GM12864 (cell line): ENCODE measurements around the gene LAPTM5.
"Not testable (repeated sequence)": the region's sequence is repeated elsewhere in the genome, so short reads cannot be mapped to it uniquely, and the experiment has no call there.

Experiments used
- DNase-seq: peaks from one replicate; pipeline ENCODE4 v3.0.0-alpha.2; 2011; ENCODE audit warnings: low read depth
- H3K4me3 ChIP-seq: 2 replicates; pipeline ENCODE4 v1.5.1; 2011; ENCODE audit warnings: mild to moderate bottlenecking, low read depth, low read length, control low read depth
- CTCF ChIP-seq: IDR thresholded peaks from 2 replicates; pipeline ENCODE4 v1.5.1; 2011; ENCODE audit warnings: low read depth, mild to moderate bottlenecking, moderate library complexity, low read length, control low read depth, inconsistent platforms; ENCODE audit errors: missing control alignments

The LAPTM5 gene

GRCh38 chr1:30691480-30691879, 66.1 kb downstream of the LAPTM5 start:
- DNase-seq: no peak
- no peak for TF ChIP-seq CTCF
- no peak overlapping the region for H3K4me3 ChIP-seq

- no peak for DNase-seq
- no peak overlapping the region for H3K4me3 ChIP-seq
- TF ChIP-seq CTCF: no peak
These were observed 67.5 kb downstream of the LAPTM5 start for GRCh38 chr1:30689901-30690645.

- no peak for TF ChIP-seq CTCF
- DNase-seq: no peak
- H3K4me3 ChIP-seq: no peak overlapping the region
These were observed 68.4 kb downstream of the LAPTM5 start for GRCh38 chr1:30688920-30689794.

GRCh38 chr1:30688516-30688915, 69.1 kb downstream of the LAPTM5 start:
- not testable (repeated sequence) for H3K4me3 ChIP-seq

GRCh38 chr1:30687886-30688285, 69.7 kb downstream of the LAPTM5 start:
- no peak for TF ChIP-seq CTCF
- no peak overlapping the region for H3K4me3 ChIP-seq

More at GRCh38 chr1:30688516-30688915, 69.1 kb downstream of the LAPTM5 start:
- not testable (repeated sequence) for DNase-seq

GRCh38 chr1:30686236-30686935, 71.2 kb downstream of the LAPTM5 start:
- no peak for DNase-seq
- TF ChIP-seq CTCF: no peak
- H3K4me3 ChIP-seq: no peak overlapping the region

More at GRCh38 chr1:30687886-30688285, 69.7 kb downstream of the LAPTM5 start:
- no peak for DNase-seq

- no peak for DNase-seq
- TF ChIP-seq CTCF: no peak
- H3K4me3 ChIP-seq: no peak overlapping the region
These were observed 71.8 kb downstream of the LAPTM5 start for GRCh38 chr1:30685796-30686165.
